HCT116 (cell line): ENCODE measurements around the gene KANSL3.

Experiments used
- EZH2 ChIP-seq: fragments of 200-600 bp; sonication (generic); IDR thresholded peaks from 2 replicates; pipeline ENCODE4 v1.6.1; 2017; ENCODE audit warnings: antibody characterized with exemption, mixed run types
- EZH2phosphoT487 ChIP-seq: fragments of 200-600 bp; IDR thresholded peaks from 2 replicates; pipeline ENCODE4 v1.6.1; 2018; ENCODE audit warnings: antibody characterized with exemption, borderline replicate concordance
- FOSL1 ChIP-seq: IDR thresholded peaks from 2 replicates; pipeline ENCODE4 v1.6.1; 2012; ENCODE audit warnings: low read depth
- POLR2AphosphoS5 ChIP-seq: IDR thresholded peaks from 2 replicates; pipeline ENCODE4 v1.6.1; 2011; ENCODE audit warnings: mild to moderate bottlenecking, low read depth, low read length, moderate library complexity
- RAD21 ChIP-seq: IDR thresholded peaks from 2 replicates; pipeline ENCODE4 v1.6.1; 2012; ENCODE audit warnings: low read depth, mild to moderate bottlenecking
- SP1 ChIP-seq: IDR thresholded peaks from 2 replicates; pipeline ENCODE4 v1.6.1; 2012; ENCODE audit warnings: low read depth
- TCF7L2 ChIP-seq: IDR thresholded peaks from 2 replicates; pipeline ENCODE4 v1.7.0; 2011; ENCODE audit warnings: borderline replicate concordance, inconsistent platforms; ENCODE audit not compliant: insufficient read depth, insufficient read length; ENCODE audit errors: extremely low read depth
- TF ChIP-seq, protein P1 (sequence below): IDR thresholded peaks from 2 replicates; pipeline ENCODE4 v1.6.1; 2012
- TF ChIP-seq, protein P2 (sequence below), 3 experiments: fragments of 200-600 bp in 1 of 3; sonication (generic) in 1 of 3; IDR thresholded peaks in 2 of 3; conservative IDR thresholded peaks in 1 of 3; 2 replicates each; pipeline ENCODE4 v1.5.1; 2012 to 2017; ENCODE audit warnings: low read depth in 2 of 3, low read length in 2 of 3, antibody characterized with exemption in 1 of 3, borderline replicate concordance in 1 of 3, control low read depth in 1 of 3, mild to moderate bottlenecking in 1 of 3, mixed read lengths in 1 of 3, mixed run types in 1 of 3, moderate library complexity in 1 of 3; ENCODE audit not compliant: insufficient read depth in 1 of 3

DNA sequence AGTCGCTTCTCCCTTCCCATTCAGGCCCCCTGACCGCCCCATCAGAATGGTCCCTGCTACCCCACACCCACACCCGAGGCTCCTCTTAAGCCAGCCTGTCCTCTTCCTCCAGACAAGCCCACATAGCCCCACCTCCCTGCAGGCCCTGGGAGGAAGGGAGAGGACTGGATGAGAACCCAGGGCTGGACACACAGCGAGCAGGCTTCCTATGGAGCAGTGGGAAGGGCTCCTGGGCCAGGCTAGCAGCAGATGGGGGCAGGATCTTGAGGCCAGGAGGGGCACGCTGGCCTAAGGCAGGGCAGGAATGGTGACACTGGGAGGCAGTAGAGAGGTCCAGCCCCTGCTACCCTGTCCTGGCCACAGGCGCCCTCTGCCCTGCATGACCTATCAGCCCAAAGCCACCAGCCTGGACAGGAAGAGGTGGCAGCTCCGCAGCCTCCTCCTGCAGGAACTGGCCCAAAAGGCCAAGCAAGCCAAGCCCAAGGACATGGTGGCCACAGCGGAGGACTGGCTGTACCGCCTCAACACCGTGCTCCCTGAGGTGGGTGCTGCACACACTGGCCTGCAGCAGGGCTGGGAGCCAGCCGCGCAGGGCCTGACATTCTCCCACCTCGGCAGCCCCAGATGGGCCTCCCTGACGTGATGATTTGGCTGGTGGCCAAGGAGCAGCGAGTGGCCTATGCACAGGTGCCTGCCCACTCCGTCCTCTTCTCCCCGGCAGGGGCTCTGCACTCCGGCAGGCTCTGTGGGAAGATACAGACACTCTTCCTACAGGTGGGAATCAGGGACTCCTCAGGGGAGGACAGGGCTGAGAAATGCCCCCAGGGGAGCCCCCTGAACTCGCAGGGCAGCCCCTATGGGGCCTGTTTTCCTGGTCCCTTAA is 47.7 kb upstream of the KANSL3 start:
- TF ChIP-seq, protein P1, sequence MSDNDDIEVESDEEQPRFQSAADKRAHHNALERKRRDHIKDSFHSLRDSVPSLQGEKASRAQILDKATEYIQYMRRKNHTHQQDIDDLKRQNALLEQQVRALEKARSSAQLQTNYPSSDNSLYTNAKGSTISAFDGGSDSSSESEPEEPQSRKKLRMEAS, result no peak
- TF ChIP-seq FOSL1 (no peak), RAD21 (no peak), EZH2 (no peak), SP1 (no peak), EZH2phosphoT487 (no peak), POLR2AphosphoS5 (no peak), TCF7L2 (no peak)
- TF ChIP-seq, protein P2, sequence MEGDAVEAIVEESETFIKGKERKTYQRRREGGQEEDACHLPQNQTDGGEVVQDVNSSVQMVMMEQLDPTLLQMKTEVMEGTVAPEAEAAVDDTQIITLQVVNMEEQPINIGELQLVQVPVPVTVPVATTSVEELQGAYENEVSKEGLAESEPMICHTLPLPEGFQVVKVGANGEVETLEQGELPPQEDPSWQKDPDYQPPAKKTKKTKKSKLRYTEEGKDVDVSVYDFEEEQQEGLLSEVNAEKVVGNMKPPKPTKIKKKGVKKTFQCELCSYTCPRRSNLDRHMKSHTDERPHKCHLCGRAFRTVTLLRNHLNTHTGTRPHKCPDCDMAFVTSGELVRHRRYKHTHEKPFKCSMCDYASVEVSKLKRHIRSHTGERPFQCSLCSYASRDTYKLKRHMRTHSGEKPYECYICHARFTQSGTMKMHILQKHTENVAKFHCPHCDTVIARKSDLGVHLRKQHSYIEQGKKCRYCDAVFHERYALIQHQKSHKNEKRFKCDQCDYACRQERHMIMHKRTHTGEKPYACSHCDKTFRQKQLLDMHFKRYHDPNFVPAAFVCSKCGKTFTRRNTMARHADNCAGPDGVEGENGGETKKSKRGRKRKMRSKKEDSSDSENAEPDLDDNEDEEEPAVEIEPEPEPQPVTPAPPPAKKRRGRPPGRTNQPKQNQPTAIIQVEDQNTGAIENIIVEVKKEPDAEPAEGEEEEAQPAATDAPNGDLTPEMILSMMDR (IDR thresholded peaks at IDR 0.05 in 2 of 3, conservative IDR thresholded peaks at IDR 0.05 in 1 of 3; ENCODE audit: borderline replicate concordance in 1 of 3, insufficient read depth in 1 of 3, low read depth in 2 of 3, low read length in 2 of 3), result no peak
